ENCODE measurements around the gene MPZL1.

- TF ChIP-seq CTCF (IDR thresholded peaks at IDR 0.05) (no peak), KDM1A (IDR thresholded peaks at IDR 0.05; ENCODE audit: low read depth) (no peak), CEBPB (IDR thresholded peaks at IDR 0.05) (no peak)
Measured at GRCh38 chr1:167722870-167723251, 1.1 kb downstream of the MPZL1 start.

Data from A549 (cell line).